HL-60 (cell line): ENCODE measurements around the gene CHML.

ENCODE experiments used
- DNase-seq, 2 experiments: peaks; one replicate each; pipeline ENCODE4 v3.0.0-alpha.2; 2010 to 2020; ENCODE audit warnings: low read depth in 1 of 2, low spot score in 1 of 2
- H3K27ac ChIP-seq: fragments of 250-450 bp; sonication (Bioruptor Pico); replicated peaks from 2 replicates; pipeline ENCODE4 v1.5.1; 2020; ENCODE audit warnings: mild to moderate bottlenecking, moderate library complexity
- H3K27me3 ChIP-seq: fragments of 250-450 bp; sonication (Bioruptor Pico); 2 replicates; pipeline ENCODE4 v1.5.1; 2021; ENCODE audit warnings: mild to moderate bottlenecking, moderate library complexity; ENCODE audit not compliant: insufficient read depth, poor library complexity, severe bottlenecking
- H3K4me3 ChIP-seq: replicated peaks from 2 replicates; pipeline ENCODE4 v1.5.1; 2011; ENCODE audit warnings: mild to moderate bottlenecking, control low read depth, low read length; ENCODE audit not compliant: insufficient read depth
- CTCF ChIP-seq: IDR thresholded peaks from one replicate; pipeline ENCODE4 v1.5.1; 2011; ENCODE audit warnings: low read length, control low read depth, inconsistent platforms; ENCODE audit not compliant: insufficient read depth
- GABPA ChIP-seq: IDR thresholded peaks from 2 replicates; pipeline ENCODE4 v1.6.1; 2012; ENCODE audit warnings: low read depth
- POLR2AphosphoS5 ChIP-seq: IDR thresholded peaks from 2 replicates; pipeline ENCODE4 v1.6.1; 2012; ENCODE audit warnings: low read depth
- SPI1 ChIP-seq: IDR thresholded peaks from 2 replicates; pipeline ENCODE4 v1.6.1; 2012; ENCODE audit warnings: low read depth, mild to moderate bottlenecking, borderline replicate concordance
- long read RNA-seq: library from polyadenylated mRNA; unstranded; transcript quantifications from one replicate; pipeline ENCODE4 v2.0.0, GENCODE V29; 2020
- TF ChIP-seq, protein P1 (sequence below): IDR thresholded peaks from 2 replicates; pipeline ENCODE4 v1.6.1; 2012; ENCODE audit warnings: low read depth; ENCODE audit not compliant: insufficient replicate concordance

CHML gene, protein sequence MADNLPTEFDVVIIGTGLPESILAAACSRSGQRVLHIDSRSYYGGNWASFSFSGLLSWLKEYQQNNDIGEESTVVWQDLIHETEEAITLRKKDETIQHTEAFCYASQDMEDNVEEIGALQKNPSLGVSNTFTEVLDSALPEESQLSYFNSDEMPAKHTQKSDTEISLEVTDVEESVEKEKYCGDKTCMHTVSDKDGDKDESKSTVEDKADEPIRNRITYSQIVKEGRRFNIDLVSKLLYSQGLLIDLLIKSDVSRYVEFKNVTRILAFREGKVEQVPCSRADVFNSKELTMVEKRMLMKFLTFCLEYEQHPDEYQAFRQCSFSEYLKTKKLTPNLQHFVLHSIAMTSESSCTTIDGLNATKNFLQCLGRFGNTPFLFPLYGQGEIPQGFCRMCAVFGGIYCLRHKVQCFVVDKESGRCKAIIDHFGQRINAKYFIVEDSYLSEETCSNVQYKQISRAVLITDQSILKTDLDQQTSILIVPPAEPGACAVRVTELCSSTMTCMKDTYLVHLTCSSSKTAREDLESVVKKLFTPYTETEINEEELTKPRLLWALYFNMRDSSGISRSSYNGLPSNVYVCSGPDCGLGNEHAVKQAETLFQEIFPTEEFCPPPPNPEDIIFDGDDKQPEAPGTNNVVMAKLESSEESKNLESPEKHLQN
- long read RNA-seq, full-length matches to known transcripts = 1 of 8 reads
- long read RNA-seq, partial matches to known transcripts = 0 of 8 reads
- long read RNA-seq, other reads (novel, unspliced or antisense) = 7 of 8 reads

DNA sequence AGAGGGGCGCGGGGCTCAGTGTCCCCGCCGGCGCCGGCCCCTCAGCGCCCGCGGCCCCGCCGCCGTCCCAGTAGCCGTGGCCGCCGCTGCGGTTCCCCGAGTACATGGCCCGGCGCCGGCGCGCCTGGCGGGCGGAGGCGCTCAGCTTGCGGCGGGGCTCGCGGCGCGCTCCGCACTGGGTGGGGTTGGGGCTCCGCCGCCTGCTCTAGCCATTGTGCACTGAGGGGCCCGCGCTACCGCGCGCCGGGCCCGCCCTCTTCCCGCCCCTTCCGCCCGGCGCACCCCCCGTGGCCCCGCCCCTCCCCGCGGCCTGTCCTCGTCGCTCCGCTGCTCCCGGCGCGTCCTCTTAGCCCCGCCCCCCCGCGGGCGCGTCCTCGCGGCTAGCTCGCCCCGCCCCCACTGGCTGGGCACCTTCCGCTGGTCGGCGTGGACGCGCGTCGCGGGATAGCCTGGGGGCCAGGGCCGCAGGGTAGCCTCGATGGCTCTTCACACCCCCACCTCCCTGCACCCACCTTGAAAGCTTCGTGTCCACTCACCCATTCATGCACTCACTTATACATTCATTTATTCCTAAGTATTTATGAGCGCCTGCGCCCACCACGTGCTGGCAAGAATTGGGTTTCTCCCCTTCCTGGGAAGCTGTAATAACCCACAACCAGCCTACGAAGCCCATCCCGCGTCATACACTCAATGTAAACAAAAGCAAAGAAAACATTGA lies at the start of gene CHML, which contains the start of gene OPN3:
Gene CHML, minus strand, starts transcription at position 221 of the 718 bp plus-strand sequence. CDS start 4,603 bp downstream, outside the sequence.
Gene OPN3, minus strand, starts transcription at position 221 of the 718 bp plus-strand sequence. Its CDS starts 115 bp downstream, at position 106.
- no peak for TF ChIP-seq SPI1
- TF ChIP-seq GABPA = no peak
- TF ChIP-seq, protein P1, sequence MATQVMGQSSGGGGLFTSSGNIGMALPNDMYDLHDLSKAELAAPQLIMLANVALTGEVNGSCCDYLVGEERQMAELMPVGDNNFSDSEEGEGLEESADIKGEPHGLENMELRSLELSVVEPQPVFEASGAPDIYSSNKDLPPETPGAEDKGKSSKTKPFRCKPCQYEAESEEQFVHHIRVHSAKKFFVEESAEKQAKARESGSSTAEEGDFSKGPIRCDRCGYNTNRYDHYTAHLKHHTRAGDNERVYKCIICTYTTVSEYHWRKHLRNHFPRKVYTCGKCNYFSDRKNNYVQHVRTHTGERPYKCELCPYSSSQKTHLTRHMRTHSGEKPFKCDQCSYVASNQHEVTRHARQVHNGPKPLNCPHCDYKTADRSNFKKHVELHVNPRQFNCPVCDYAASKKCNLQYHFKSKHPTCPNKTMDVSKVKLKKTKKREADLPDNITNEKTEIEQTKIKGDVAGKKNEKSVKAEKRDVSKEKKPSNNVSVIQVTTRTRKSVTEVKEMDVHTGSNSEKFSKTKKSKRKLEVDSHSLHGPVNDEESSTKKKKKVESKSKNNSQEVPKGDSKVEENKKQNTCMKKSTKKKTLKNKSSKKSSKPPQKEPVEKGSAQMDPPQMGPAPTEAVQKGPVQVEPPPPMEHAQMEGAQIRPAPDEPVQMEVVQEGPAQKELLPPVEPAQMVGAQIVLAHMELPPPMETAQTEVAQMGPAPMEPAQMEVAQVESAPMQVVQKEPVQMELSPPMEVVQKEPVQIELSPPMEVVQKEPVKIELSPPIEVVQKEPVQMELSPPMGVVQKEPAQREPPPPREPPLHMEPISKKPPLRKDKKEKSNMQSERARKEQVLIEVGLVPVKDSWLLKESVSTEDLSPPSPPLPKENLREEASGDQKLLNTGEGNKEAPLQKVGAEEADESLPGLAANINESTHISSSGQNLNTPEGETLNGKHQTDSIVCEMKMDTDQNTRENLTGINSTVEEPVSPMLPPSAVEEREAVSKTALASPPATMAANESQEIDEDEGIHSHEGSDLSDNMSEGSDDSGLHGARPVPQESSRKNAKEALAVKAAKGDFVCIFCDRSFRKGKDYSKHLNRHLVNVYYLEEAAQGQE = no peak
- TF ChIP-seq POLR2AphosphoS5 = peak; percentile 49; the same call in 1 of the 2 replicates
- no peak for TF ChIP-seq CTCF
- peak; percentile 74 to 88 for DNase-seq
- Histone ChIP-seq H3K27ac (peak within 1 kb of the TSS; percentile 88), H3K27me3 (no peaks in the 10 kb centered on the region), H3K4me3 (peak within 1 kb of the TSS; percentile 81)

DNA sequence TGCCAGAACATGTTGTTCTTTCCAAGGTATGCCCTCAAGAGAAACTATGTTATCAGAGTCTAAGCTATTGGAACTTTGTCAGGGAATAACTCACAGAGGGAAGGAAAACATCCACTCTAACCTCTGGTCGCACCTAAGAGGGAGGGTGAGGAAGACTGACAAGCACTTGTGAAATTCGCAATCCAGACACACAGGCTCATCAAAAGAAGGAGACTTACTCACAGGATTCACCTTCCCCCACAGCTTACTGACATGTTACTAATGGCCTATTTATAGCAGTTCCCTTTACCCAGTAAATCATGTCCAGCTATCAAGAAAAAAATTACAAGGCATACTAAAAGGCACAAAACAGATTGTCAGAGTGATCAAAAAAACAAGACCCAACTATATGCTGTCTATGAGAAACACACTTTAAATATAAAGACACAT lies 48.8 kb upstream of the CHML start:
- TF ChIP-seq, protein P1 = no peak
- TF ChIP-seq GABPA (no peak), POLR2AphosphoS5 (no peak), SPI1 (no peak), CTCF (no peak)
- no peak overlapping the region for H3K27ac ChIP-seq
- no peak overlapping the region for H3K4me3 ChIP-seq
- H3K27me3 ChIP-seq = peaks cover 2% of the 10 kb centered on the region
- no peak for DNase-seq

DNA sequence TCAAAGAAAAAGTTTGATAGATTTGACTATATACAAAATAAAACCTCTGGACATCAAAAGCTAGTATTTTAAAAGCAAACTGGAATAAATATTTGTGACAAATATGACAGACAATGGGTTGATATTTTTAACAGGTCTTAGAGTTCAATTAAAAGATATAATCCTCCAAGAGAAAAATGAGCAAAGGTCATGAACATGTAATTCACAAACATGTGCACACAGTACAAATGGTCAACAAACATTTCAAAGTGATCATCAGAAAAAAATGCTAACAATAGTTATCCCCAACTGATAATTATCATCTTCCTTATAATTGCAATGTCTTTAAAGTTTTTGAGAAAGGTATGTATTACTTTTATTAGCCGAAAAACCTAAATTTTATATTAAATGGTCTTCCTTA lies 43.9 kb upstream of the CHML start:
- Histone ChIP-seq H3K27ac (no peak overlapping the region), H3K4me3 (no peak overlapping the region), H3K27me3 (peaks cover 6% of the 10 kb centered on the region)
- no peak for DNase-seq
- TF ChIP-seq CTCF (no peak), GABPA (no peak), SPI1 (no peak), POLR2AphosphoS5 (no peak)
- TF ChIP-seq, protein P1 = no peak
